ENCODE data around the gene KCND2.

KCND2 gene

GRCh38 chr7:120464104-120464503 lies 191.1 kb downstream of the KCND2 start:
- no peaks in the 10 kb centered on the region for H3K9me3 ChIP-seq (ENCODE audit: insufficient read depth, low read length, severe bottlenecking)
- H4K20me1 ChIP-seq (ENCODE audit: insufficient read depth, low read length) = no peaks in the 10 kb centered on the region
- H3K36me3 ChIP-seq (ENCODE audit: insufficient read depth, low read length) = no peaks in the 10 kb centered on the region
- DNase-seq (no peak), ATAC-seq (ENCODE audit: insufficient read depth, low read depth) (no peak)
- no peaks in the 10 kb centered on the region for H3K27me3 ChIP-seq (ENCODE audit: insufficient read depth, low read length, poor library complexity)
- H3K4me1 ChIP-seq (ENCODE audit: insufficient read depth, low read length) = no peaks in the 10 kb centered on the region
- H3K4me3 ChIP-seq (ENCODE audit: low read depth in 1 of 2, low read length in 2 of 2) = no peak overlapping the region
- no peak overlapping the region for H3K27ac ChIP-seq (ENCODE audit: low read length)
- H3K4me2 ChIP-seq (ENCODE audit: insufficient read depth, low read length) = no peak overlapping the region
- no peak overlapping the region for H3K9ac ChIP-seq (ENCODE audit: low read depth, low read length)
- H2AFZ ChIP-seq (ENCODE audit: low read depth, low read length) = no peak overlapping the region
- TF ChIP-seq, protein P1, sequence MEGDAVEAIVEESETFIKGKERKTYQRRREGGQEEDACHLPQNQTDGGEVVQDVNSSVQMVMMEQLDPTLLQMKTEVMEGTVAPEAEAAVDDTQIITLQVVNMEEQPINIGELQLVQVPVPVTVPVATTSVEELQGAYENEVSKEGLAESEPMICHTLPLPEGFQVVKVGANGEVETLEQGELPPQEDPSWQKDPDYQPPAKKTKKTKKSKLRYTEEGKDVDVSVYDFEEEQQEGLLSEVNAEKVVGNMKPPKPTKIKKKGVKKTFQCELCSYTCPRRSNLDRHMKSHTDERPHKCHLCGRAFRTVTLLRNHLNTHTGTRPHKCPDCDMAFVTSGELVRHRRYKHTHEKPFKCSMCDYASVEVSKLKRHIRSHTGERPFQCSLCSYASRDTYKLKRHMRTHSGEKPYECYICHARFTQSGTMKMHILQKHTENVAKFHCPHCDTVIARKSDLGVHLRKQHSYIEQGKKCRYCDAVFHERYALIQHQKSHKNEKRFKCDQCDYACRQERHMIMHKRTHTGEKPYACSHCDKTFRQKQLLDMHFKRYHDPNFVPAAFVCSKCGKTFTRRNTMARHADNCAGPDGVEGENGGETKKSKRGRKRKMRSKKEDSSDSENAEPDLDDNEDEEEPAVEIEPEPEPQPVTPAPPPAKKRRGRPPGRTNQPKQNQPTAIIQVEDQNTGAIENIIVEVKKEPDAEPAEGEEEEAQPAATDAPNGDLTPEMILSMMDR (IDR thresholded peaks at IDR 0.05; ENCODE audit: borderline replicate concordance, extremely low read depth, low read length, poor library complexity, severe bottlenecking) = no peak
- no peak for TF ChIP-seq EZH2 (IDR thresholded peaks at IDR 0.05; ENCODE audit: borderline replicate concordance, low read depth, low read length, severe bottlenecking)
- H3K79me2 ChIP-seq (ENCODE audit: insufficient read depth, low read length) = no peaks in the 10 kb centered on the region

DNA sequence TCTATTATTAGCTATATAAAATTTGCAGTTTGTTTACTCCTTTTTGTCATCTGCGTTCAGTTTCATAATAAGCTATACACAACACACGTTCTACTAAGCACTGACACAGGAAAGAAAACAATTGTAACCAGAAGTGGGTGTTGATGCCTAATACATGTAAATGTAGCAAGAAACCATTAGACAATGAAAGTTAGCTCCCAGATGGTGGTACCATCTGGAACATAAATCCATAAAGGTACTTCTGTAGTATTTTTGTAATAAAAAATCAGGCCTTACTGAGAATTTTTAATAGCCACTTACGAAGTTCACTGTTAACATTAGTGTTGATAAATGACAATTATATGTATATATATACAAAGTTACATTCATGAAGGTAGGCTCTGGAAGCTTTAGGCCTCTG lies 194.7 kb downstream of the KCND2 start:
- ATAC-seq (ENCODE audit: insufficient read depth, low read depth) (no peak), DNase-seq (no peak)
- Histone ChIP-seq H3K27me3 (ENCODE audit: insufficient read depth, low read length, poor library complexity) (no peaks in the 10 kb centered on the region), H3K36me3 (ENCODE audit: insufficient read depth, low read length) (no peaks in the 10 kb centered on the region), H2AFZ (ENCODE audit: low read depth, low read length) (no peak overlapping the region), H3K4me1 (ENCODE audit: insufficient read depth, low read length) (no peaks in the 10 kb centered on the region), H3K9me3 (ENCODE audit: insufficient read depth, low read length, severe bottlenecking) (no peaks in the 10 kb centered on the region), H4K20me1 (ENCODE audit: insufficient read depth, low read length) (no peaks in the 10 kb centered on the region), H3K4me3 (ENCODE audit: low read depth in 1 of 2, low read length in 2 of 2) (no peak overlapping the region), H3K79me2 (ENCODE audit: insufficient read depth, low read length) (no peaks in the 10 kb centered on the region), H3K27ac (ENCODE audit: low read length) (no peak overlapping the region), H3K4me2 (ENCODE audit: insufficient read depth, low read length) (no peak overlapping the region), H3K9ac (ENCODE audit: low read depth, low read length) (no peak overlapping the region)
- TF ChIP-seq, protein P1 (IDR thresholded peaks at IDR 0.05; ENCODE audit: borderline replicate concordance, extremely low read depth, low read length, poor library complexity, severe bottlenecking) = no peak
- TF ChIP-seq EZH2 (IDR thresholded peaks at IDR 0.05; ENCODE audit: borderline replicate concordance, low read depth, low read length, severe bottlenecking) = no peak

- Histone ChIP-seq H3K27ac (ENCODE audit: low read length) (no peak overlapping the region), H3K9me3 (ENCODE audit: insufficient read depth, low read length, severe bottlenecking) (no peaks in the 10 kb centered on the region), H3K4me1 (ENCODE audit: insufficient read depth, low read length) (no peaks in the 10 kb centered on the region), H3K4me3 (ENCODE audit: low read depth in 1 of 2, low read length in 2 of 2) (no peak overlapping the region), H3K9ac (ENCODE audit: low read depth, low read length) (no peak overlapping the region), H4K20me1 (ENCODE audit: insufficient read depth, low read length) (no peaks in the 10 kb centered on the region), H3K27me3 (ENCODE audit: insufficient read depth, low read length, poor library complexity) (no peaks in the 10 kb centered on the region), H3K4me2 (ENCODE audit: insufficient read depth, low read length) (no peak overlapping the region), H3K79me2 (ENCODE audit: insufficient read depth, low read length) (no peaks in the 10 kb centered on the region), H2AFZ (ENCODE audit: low read depth, low read length) (no peak overlapping the region), H3K36me3 (ENCODE audit: insufficient read depth, low read length) (no peaks in the 10 kb centered on the region)
- ATAC-seq (ENCODE audit: insufficient read depth, low read depth) = no peak
- no peak for DNase-seq
- TF ChIP-seq, protein P1 (IDR thresholded peaks at IDR 0.05; ENCODE audit: borderline replicate concordance, extremely low read depth, low read length, poor library complexity, severe bottlenecking) = no peak
- no peak for TF ChIP-seq EZH2 (IDR thresholded peaks at IDR 0.05; ENCODE audit: borderline replicate concordance, low read depth, low read length, severe bottlenecking)
These were observed 195.6 kb downstream of the KCND2 start for GRCh38 chr7:120468611-120469010.

DNA sequence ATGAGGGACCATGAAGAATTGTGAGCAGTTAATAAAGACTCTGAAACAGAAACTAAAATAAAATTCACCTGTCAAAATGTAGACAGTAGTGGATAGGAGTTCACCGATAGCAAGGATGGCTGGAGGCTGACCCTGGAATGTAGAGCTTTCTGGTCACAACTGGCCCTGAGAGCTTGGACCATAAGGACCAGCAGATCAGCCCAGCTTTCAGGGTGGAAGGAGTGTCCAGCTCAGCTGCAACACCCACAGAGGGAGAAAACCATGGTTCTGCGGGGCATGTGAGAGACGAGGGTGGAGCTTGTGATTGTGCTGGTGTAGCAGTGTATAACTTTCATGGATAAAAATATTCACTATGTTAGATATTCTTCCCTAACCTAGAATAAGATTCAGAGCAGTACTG lies 199.9 kb downstream of the KCND2 start:
- Histone ChIP-seq H3K4me3 (ENCODE audit: low read depth in 1 of 2, low read length in 2 of 2) (no peak overlapping the region), H3K27me3 (ENCODE audit: insufficient read depth, low read length, poor library complexity) (no peaks in the 10 kb centered on the region), H3K4me2 (ENCODE audit: insufficient read depth, low read length) (no peak overlapping the region), H2AFZ (ENCODE audit: low read depth, low read length) (no peak overlapping the region), H3K27ac (ENCODE audit: low read length) (no peak overlapping the region), H3K79me2 (ENCODE audit: insufficient read depth, low read length) (no peaks in the 10 kb centered on the region), H3K36me3 (ENCODE audit: insufficient read depth, low read length) (no peaks in the 10 kb centered on the region), H3K9ac (ENCODE audit: low read depth, low read length) (no peak overlapping the region), H3K4me1 (ENCODE audit: insufficient read depth, low read length) (no peaks in the 10 kb centered on the region), H4K20me1 (ENCODE audit: insufficient read depth, low read length) (no peaks in the 10 kb centered on the region), H3K9me3 (ENCODE audit: insufficient read depth, low read length, severe bottlenecking) (no peaks in the 10 kb centered on the region)
- DNase-seq (no peak), ATAC-seq (ENCODE audit: insufficient read depth, low read depth) (no peak)
- TF ChIP-seq EZH2 (IDR thresholded peaks at IDR 0.05; ENCODE audit: borderline replicate concordance, low read depth, low read length, severe bottlenecking) = no peak
- TF ChIP-seq, protein P1 (IDR thresholded peaks at IDR 0.05; ENCODE audit: borderline replicate concordance, extremely low read depth, low read length, poor library complexity, severe bottlenecking) = no peak

Measured in DND-41 (cell line).